GM12874 (cell line): Measurements from ENCODE around the gene DYNC2I2.

ENCODE experiments used
- CTCF ChIP-seq: IDR thresholded peaks from 2 replicates; pipeline ENCODE4 v1.5.1; 2011; ENCODE audit warnings: low read depth, mild to moderate bottlenecking, control low read depth, low read length, moderate library complexity; ENCODE audit not compliant: insufficient read depth

DYNC2I2 gene

DNA sequence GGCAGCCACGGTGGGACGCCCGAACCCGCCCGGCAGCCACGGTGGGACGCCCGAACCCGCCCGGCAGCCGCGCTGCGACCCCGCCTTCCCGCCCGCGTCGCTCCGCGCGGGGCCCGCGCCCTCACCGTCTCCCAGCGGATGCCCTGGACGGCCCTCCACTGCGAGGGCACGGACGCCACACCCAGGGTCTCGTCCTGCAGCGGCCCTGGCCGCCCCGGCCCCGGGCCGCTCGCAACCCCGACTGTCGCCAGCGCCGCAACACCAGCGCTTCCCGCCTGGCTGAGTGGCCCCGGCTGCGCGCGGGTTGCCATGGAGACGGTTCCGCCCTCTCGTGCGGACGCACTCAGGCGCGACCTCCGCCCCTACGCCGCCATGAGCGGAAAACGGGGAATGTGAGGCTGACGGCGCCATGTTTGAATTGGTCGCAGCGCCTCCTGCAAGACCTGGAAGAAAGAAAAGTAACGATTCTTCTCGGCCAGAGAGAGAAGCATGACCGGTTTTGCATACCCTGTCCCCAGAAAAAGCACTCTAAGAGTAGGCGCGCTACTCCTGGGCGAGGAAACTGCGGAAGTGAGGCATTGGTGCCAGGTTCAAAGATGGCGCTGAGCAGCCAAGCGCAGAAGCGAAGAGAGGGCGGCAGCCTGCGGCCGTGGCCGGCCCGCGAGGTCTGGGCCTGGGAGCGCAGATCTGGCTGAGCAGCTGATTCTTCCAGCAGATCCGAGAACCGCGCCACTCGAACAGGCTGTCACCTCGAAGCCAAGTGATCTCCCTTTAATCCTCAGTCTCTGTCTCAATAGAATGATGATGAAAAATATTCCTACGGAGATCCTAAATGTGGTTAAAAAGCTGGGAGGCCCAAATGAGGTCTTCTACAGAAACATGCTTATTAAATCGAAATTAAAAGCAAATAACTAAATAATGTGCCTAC is at the start of gene DYNC2I2:
Gene DYNC2I2, minus strand, starts transcription at position 432 of the 928 bp plus-strand sequence. Its CDS starts 121 bp downstream, at position 311.
- no peak for TF ChIP-seq CTCF

DNA sequence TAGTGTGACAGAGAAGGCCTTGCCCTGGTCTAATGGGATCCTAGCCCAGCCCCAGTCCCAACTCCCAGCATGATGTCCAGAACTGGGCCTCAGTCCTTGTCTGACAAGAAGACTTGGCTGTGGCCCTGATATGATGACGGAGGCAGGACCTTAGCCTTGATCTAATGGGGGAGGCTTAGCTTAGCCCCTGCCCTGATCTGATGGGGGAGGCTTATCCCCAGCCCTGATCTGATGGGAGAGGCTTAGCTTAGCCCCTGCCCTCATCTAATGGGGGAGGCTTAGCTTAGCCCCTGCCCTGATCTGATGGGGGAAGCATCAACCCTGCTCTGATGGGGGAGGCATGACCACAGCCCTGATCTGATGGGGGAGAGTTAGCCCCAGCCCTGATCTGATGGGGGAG is 49.4 kb upstream of the DYNC2I2 start:
- no peak for TF ChIP-seq CTCF

DNA sequence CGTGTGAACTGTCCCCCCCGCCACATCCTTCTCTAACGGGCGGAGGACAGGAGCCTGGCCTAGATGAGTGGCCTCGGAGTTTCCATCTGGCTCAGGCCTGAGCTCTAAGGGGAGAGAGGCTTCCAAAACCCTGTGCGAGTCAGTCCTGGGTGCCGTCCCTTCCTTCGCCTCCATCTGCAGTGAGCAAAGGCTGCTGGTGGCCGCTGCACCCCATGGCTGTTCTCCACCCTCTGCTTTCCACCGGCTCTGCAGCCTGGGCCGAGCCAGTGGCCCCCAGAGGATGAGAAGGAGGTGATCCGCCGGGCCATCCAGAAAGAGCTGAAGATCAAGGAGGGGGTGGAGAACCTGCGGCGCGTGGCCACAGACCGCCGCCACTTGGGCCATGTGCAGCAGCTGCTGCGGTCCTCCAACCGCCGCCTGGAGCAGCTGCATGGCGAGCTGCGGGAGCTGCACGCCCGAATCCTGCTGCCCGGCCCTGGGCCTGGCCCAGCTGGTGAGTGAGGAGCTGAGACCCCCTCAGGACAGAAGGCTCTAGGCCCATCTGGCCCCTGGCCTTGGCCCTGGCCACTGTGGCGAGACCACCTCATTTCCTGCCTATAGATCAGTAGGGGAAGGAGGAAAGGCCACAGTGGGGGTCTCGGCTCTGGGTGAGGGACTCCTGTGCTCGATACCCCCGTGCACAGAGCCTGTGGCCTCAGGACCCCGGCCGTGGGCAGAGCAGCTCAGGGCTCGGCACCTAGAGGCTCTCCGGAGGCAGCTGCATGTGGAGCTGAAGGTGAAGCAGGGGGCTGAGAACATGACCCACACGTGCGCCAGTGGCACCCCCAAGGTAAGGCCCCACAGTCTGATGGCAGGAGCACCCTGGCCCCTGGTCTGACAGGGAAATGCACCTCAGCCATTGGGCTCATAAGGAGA is 48.7 kb upstream of the DYNC2I2 start:
- TF ChIP-seq CTCF = no peak

- TF ChIP-seq CTCF = no peak
Measured at GRCh38 chr9:128704356-128704670, 47.7 kb upstream of the DYNC2I2 start.

DNA sequence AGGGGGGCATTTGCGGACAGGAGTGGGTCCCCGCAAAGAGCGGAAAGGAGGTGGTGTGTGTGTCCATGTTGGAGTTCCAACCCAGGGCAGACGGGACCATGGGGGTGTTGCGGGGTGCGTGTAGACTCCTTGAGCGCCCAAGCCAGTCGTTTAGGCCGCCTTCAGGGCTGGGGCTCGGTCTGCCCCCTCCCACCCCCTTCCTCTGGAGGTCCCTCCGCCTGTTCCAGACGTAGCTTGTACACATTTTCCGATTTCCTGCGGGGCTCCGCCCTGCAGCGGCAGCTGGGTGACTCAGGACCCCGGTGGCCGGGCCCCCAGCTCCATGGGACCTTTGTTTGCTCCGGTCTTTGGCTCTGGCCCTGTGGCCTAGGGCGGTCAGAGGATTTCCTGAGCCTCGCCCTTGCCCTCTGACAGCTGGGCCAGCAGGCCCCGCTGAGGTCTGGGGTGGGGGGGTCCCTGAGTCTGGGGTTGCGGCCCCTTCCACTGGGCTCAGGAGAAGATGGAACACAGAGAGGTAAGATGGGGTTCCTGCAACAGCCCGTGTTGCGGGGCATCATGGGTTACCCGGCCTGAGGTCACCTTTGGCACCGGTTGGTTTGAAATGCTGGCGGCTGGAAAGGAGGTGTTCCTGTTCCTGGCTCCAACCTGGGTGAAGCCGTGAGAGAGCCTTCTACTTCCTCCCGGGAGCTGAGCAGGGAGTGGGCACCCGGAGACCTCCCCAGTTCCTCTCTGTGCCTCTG is 47.1 kb upstream of the DYNC2I2 start:
- TF ChIP-seq CTCF = no peak

- TF ChIP-seq CTCF = no peak
Measured at GRCh38 chr9:128702949-128703615, 46.4 kb upstream of the DYNC2I2 start.
